SHP77 (cell line): ENCODE measurements around the gene KLRC1.
"Not testable (repeated sequence)": the region's sequence is repeated elsewhere in the genome, so short reads cannot be mapped to it uniquely, and the experiment has no call there.

ENCODE experiments used
- DNase-seq, 2 experiments: peaks; one replicate each; lab custom pipeline; 2025; lab: John Stamatoyannopoulos, UW

KLRC1 gene

GRCh38 chr12:10453156-10453555 is at the start of gene KLRC1:
KLRC1 (minus strand) TSS chr12:10453377; CDS start chr12:10451156, 2,221 bp downstream.
- no peak for DNase-seq

GRCh38 chr12:10501030-10501429 is 47.9 kb upstream of the KLRC1 start:
- no peak for DNase-seq

- no peak for DNase-seq
Observed at GRCh38 chr12:10498042-10498441, 44.9 kb upstream of the KLRC1 start.

GRCh38 chr12:10497602-10498001 is 44.4 kb upstream of the KLRC1 start:
- no peak for DNase-seq

GRCh38 chr12:10491766-10492165 is 38.6 kb upstream of the KLRC1 start:
- no peak for DNase-seq

- DNase-seq, result not testable (repeated sequence)
Observed at GRCh38 chr12:10487328-10487727, 34.2 kb upstream of the KLRC1 start.

GRCh38 chr12:10481901-10482300 is 28.7 kb upstream of the KLRC1 start:
- not testable (repeated sequence) for DNase-seq

GRCh38 chr12:10472808-10473207 is 19.6 kb upstream of the KLRC1 start:
- DNase-seq, result not testable (repeated sequence)

- DNase-seq, result no peak
Observed at GRCh38 chr12:10469701-10470100, 16.5 kb upstream of the KLRC1 start.

GRCh38 chr12:10466311-10466710 is 13.1 kb upstream of the KLRC1 start:
- DNase-seq, result no peak

- DNase-seq, result no peak
Observed at GRCh38 chr12:10457760-10458159, 4.6 kb upstream of the KLRC1 start.

GRCh38 chr12:10456856-10457255 is 3.7 kb upstream of the KLRC1 start:
- DNase-seq, result no peak

GRCh38 chr12:10455766-10456165 is 2.6 kb upstream of the KLRC1 start:
- no peak for DNase-seq

GRCh38 chr12:10454531-10454930 is 1.4 kb upstream of the KLRC1 start:
- no peak for DNase-seq

- DNase-seq, result no peak
Observed at GRCh38 chr12:10448236-10448635, 4.9 kb downstream of the KLRC1 start.

- DNase-seq, result not testable (repeated sequence)
Observed at GRCh38 chr12:10446052-10446451, 7.1 kb downstream of the KLRC1 start.

- DNase-seq, result not testable (repeated sequence)
Observed at GRCh38 chr12:10441144-10441543, 12.0 kb downstream of the KLRC1 start.

- DNase-seq, result peak; percentile 33 to 50
Observed at GRCh38 chr12:10439608-10440274, 13.4 kb downstream of the KLRC1 start.

GRCh38 chr12:10437601-10438000 is 15.6 kb downstream of the KLRC1 start:
- DNase-seq, result not testable (repeated sequence)

GRCh38 chr12:10435816-10436215 is 17.4 kb downstream of the KLRC1 start, which contains the start of gene KLRC2:
KLRC2 (minus strand) TSS chr12:10436010; CDS start chr12:10435986, 24 bp downstream.
- peak; percentile 46 to 52 for DNase-seq

- DNase-seq, result not testable (repeated sequence)
Observed at GRCh38 chr12:10430623-10431022, 22.6 kb downstream of the KLRC1 start.

- DNase-seq, result not testable (repeated sequence)
Observed at GRCh38 chr12:10425938-10426337, 27.2 kb downstream of the KLRC1 start.

GRCh38 chr12:10424260-10424899 is 28.8 kb downstream of the KLRC1 start:
- not testable (repeated sequence) for DNase-seq
